ENCODE data around the gene MYRF. TPM values are rescaled to one million over a fixed set of nuclear protein-coding genes. Genes with fewer than 3 reads are reported as not detected.

Gene MYRF
- polyA plus RNA-seq, result 0.14 to 0.24 TPM (median 0.24 TPM) in 3 replicates
- 0.07 TPM for polyA plus RNA-seq (2011; ENCODE audit: low read depth)
- polyA plus RNA-seq (2011; cell fraction: cytosol; rRNA removed), result 0.13 and 0.17 TPM in 2 replicates
- polyA plus RNA-seq (2011; cell fraction: nucleus; rRNA removed), result 0.50 and 0.79 TPM in 2 replicates
- 0.24 and 0.39 TPM in 2 replicates for polyA plus RNA-seq (2012; ENCODE audit: low replicate concordance)
- 0.19 to 1.1 TPM (median 0.20 TPM) in 3 replicates for polyA minus RNA-seq
- 0.96 TPM for polyA minus RNA-seq (2011; cell fraction: cytosol; rRNA and poly(A)+ RNA removed)
- polyA minus RNA-seq (2011; cell fraction: nucleus; rRNA and poly(A)+ RNA removed), result 0.47 and 0.53 TPM in 2 replicates

- no peaks in the 10 kb centered on the region for H3K9me3 ChIP-seq (ENCODE audit: control insufficient read depth, low read depth, low read length)
- peaks cover 5% of the 10 kb centered on the region for H4K20me1 ChIP-seq (ENCODE audit: control insufficient read depth, extremely low read depth, insufficient read depth, low read length)
- TF ChIP-seq EZH2 (IDR thresholded peaks at IDR 0.05; ENCODE audit: low read length), result no peak
- TF ChIP-seq CTCF (optimal IDR thresholded peaks at IDR 0.05 in 1 of 3, IDR thresholded peaks at IDR 0.05 in 1 of 3, conservative IDR thresholded peaks at IDR 0.05 in 1 of 3; ENCODE audit: extremely low read depth in 1 of 3, insufficient read depth in 2 of 3, low read length in 3 of 3), result peak in 2 of 3 experiments; percentile 54 to 73
- H3K27ac ChIP-seq (ENCODE audit: control insufficient read depth, insufficient read depth, low read length), result no peak within 1 kb of the TSS
- no peaks in the 10 kb centered on the region for H3K79me2 ChIP-seq (ENCODE audit: control insufficient read depth, insufficient read depth, low read length)
- dilution Hi-C loops (cut with MboI; ENCODE audit: extremely low pct_ligation_motif_present, low sequenced_read_pairs), result no loop called here
- FAIRE-seq (no peak), DNase-seq (ENCODE audit: low read depth, low spot score) (no peak)
- H3K27me3 ChIP-seq (ENCODE audit: control insufficient read depth, extremely low read depth, insufficient read depth, low read length), result peaks cover 35% of the 10 kb centered on the region
- no peaks in the 10 kb centered on the region for H3K9me1 ChIP-seq (ENCODE audit: control insufficient read depth, extremely low read depth, insufficient read depth, low read length)
- H3K9ac ChIP-seq (ENCODE audit: control insufficient read depth, extremely low read depth, insufficient read depth, low read length), result no peak within 1 kb of the TSS
- H2AFZ ChIP-seq (ENCODE audit: control insufficient read depth, low read length), result peak within 1 kb of the TSS; percentile 6
- H3K4me3 ChIP-seq (ENCODE audit: control insufficient read depth in 2 of 3, extremely low read depth in 1 of 3, insufficient read depth in 2 of 3, low read depth in 1 of 3, low read length in 3 of 3), result peak within 1 kb of the TSS in 2 of 3 experiments; percentile 19 to 20
- no peaks in the 10 kb centered on the region for H3K36me3 ChIP-seq (ENCODE audit: control insufficient read depth in 2 of 2, extremely low read depth in 1 of 2, insufficient read depth in 2 of 2, low read length in 2 of 2)
- H3K4me1 ChIP-seq (ENCODE audit: control insufficient read depth, extremely low read depth, insufficient read depth, low read length), result peaks cover 2% of the 10 kb centered on the region
- H3K4me2 ChIP-seq (ENCODE audit: control insufficient read depth, extremely low read depth, insufficient read depth, low read depth, low read length), result peak within 1 kb of the TSS; percentile 41
These were observed at the start of gene MYRF for GRCh38 chr11:61752117-61752924. Gene MYRF, plus strand, starts transcription at chr11:61752636. Its CDS starts 109 bp downstream, at chr11:61752745.

- Histone ChIP-seq H3K9me1 (ENCODE audit: control insufficient read depth, extremely low read depth, insufficient read depth, low read length) (no peaks in the 10 kb centered on the region), H3K9me3 (ENCODE audit: control insufficient read depth, low read depth, low read length) (no peaks in the 10 kb centered on the region), H3K4me1 (ENCODE audit: control insufficient read depth, extremely low read depth, insufficient read depth, low read length) (peaks cover 18% of the 10 kb centered on the region), H3K4me3 (ENCODE audit: control insufficient read depth in 2 of 3, extremely low read depth in 1 of 3, insufficient read depth in 2 of 3, low read depth in 1 of 3, low read length in 3 of 3) (no peak overlapping the region), H3K36me3 (ENCODE audit: control insufficient read depth in 2 of 2, extremely low read depth in 1 of 2, insufficient read depth in 2 of 2, low read length in 2 of 2) (no peaks in the 10 kb centered on the region), H4K20me1 (ENCODE audit: control insufficient read depth, extremely low read depth, insufficient read depth, low read length) (peaks cover 8% of the 10 kb centered on the region), H3K79me2 (ENCODE audit: control insufficient read depth, insufficient read depth, low read length) (no peaks in the 10 kb centered on the region), H3K27me3 (ENCODE audit: control insufficient read depth, extremely low read depth, insufficient read depth, low read length) (peaks cover 51% of the 10 kb centered on the region), H3K9ac (ENCODE audit: control insufficient read depth, extremely low read depth, insufficient read depth, low read length) (no peak overlapping the region), H2AFZ (ENCODE audit: control insufficient read depth, low read length) (no peak overlapping the region), H3K27ac (ENCODE audit: control insufficient read depth, insufficient read depth, low read length) (no peak overlapping the region), H3K4me2 (ENCODE audit: control insufficient read depth, extremely low read depth, insufficient read depth, low read depth, low read length) (no peak overlapping the region)
- FAIRE-seq (no peak), DNase-seq (ENCODE audit: low read depth, low spot score) (no peak)
- TF ChIP-seq EZH2 (IDR thresholded peaks at IDR 0.05; ENCODE audit: low read length) (no peak), CTCF (optimal IDR thresholded peaks at IDR 0.05 in 1 of 3, IDR thresholded peaks at IDR 0.05 in 1 of 3, conservative IDR thresholded peaks at IDR 0.05 in 1 of 3; ENCODE audit: extremely low read depth in 1 of 3, insufficient read depth in 2 of 3, low read length in 3 of 3) (no peak)
- dilution Hi-C loops (cut with MboI; ENCODE audit: extremely low pct_ligation_motif_present, low sequenced_read_pairs), result no loop called here
These were observed 49.6 kb upstream of the MYRF start for GRCh38 chr11:61702701-61703312.

Measured in keratinocyte (primary cell).